HG03354 (cell line): Measurements from ENCODE around the gene NFIC.
"Not testable (repeated sequence)": the region's sequence is repeated elsewhere in the genome, so short reads cannot be mapped to it uniquely, and the experiment has no call there.

Source experiments
- ATAC-seq: cut with Tn5 transposase; IDR thresholded peaks from one replicate; pipeline ENCODE4 v1.9.1; 2021; ENCODE audit warnings: mild to moderate bottlenecking; ENCODE audit not compliant: unreplicated experiment, poor library complexity, severe bottlenecking

The NFIC gene

DNA sequence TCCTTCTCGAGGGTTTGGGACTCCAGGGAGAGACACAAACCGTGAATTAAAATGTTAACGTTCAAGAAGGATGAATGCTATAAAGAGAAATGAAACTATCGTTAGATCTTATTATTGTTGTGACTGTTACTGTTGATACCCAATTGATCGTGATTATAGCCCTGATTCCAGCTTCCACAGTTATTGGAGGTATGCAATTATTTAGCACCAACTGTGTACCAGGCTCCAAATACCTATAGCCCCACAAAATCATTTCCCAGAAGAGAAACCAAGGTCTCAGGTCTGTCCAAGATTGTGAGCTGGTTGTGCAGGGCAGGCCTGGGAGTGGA is 30.1 kb upstream of the NFIC start:
- no peak for ATAC-seq

DNA sequence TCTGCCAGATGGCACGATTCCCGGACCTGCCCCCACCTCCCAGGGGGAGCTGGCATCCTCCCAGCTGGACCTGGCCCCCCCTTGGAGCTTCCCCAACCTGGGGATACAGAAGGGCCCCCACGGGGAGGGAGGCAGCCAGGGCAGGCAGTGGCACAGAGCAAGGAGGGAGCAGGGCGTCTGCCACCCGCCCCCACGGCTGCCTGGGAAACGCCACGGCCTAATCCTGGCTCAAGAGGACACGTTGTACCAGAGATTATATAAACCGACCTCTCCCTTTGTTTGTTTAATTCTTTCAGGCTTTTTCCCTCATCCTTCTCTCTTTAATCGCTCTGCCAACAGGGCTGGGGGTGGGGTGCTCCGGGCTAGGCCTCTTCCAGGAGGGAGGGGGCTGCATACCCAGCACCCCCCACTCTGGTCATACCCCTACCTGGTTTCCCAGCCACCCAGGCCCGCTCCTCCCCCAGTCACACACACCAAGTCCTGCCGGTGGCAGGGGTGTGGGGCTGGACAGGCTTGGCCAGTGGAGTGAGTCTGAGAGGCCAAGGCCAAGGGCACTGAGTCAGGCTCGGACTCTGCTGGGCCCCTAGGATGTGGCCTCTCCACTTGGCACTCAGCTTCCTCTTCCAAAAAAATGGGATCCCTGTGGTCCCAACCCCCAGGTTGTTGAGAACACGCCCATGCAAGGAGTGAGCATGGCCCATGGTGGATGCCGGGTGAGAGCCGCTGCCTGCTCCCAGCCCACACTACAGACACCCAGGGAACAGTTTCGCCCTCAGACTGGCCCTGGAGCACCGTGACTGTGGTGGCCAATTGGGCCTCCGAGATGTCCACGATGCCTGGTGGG is 29.5 kb upstream of the NFIC start:
- ATAC-seq: no peak

DNA sequence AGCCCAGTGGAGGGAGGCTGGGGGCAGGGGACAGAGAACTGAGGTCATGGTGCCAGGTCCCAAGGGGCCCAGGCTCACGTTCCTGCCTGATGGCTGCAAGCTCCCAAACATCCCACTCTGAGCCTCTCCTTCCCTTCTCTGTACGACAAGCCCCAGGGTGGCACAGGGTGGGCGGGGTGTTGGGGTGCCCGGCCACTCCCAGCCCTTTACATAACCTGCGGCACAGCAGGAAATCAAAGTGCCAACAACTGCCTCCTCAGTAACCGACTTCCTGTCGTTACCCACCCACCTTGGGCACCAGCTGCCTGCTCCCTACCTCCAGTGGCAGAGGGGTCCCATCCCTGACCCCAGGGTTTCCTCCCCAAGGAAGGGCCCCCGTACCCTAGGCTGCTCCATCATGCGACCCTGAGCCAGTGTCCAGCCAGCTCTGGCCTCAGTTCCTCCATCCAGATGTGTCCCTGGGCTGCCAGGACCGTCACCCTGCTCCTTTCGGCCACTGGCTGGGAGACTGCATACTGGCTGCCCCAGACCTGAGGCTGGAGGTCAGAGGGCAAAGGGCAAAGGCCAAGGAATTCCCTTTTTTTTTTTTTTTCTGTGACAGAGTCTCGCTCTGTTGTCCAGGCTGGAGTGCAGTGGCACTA is 27.7 kb upstream of the NFIC start:
- ATAC-seq: no peak

DNA sequence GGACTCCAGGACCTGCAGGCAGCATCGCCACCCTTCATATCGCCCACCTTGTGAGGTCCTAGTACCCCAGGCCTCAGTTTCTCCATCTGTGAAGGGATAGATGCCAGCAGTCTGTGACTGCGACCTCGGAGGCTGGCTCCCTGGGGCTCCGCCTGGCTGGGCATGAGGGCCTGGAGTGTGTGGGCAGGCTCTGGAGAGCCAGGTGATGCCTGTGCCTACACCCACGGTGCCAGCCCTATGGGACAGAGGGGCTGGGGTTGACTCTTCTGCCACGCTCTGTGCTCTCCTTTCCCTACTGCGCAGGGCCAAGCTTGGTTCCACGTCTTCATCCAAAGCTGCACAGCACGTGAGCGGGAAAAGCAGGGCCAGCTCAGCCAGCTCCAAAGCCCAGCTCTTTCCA is 26.0 kb upstream of the NFIC start:
- no peak for ATAC-seq

DNA sequence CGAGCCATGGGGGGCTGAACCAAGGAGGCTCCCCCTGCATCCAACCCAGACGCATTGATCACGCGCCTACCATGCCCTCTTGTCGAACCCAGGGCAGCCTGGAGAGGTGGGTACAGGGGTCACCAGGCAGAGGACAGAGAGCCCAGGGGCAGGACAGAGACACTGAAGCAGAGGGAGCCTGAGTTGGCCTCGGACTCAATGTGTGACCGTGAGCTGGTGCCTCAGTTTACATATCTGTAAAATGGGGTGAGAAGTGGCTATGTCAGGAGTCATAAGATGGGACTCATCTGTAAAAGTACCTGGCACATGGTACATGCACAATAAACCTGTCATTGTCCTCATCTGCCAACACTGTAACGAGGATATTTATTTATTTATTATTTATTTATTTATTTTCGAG is 24.1 kb upstream of the NFIC start:
- ATAC-seq: no peak

DNA sequence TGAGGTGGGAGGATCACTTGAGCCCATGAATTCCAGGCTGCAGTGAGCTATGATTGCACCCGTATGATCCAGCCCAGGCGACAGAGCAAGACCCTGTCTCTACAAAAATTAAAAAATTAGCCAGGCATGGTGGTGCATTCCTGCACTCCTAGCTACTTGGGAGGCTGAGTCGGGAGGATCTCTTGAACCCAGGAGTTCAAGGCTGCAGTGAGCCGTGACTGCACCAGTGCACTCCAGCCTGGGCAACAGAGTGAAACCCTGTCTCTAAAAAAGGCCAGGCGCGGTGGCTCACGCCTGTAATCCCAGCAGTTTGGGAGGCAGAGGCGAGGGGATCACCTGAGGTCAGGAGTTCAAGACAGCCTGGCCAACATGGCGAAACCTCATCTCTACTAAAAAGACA is 23.4 kb upstream of the NFIC start:
- not testable (repeated sequence) for ATAC-seq

DNA sequence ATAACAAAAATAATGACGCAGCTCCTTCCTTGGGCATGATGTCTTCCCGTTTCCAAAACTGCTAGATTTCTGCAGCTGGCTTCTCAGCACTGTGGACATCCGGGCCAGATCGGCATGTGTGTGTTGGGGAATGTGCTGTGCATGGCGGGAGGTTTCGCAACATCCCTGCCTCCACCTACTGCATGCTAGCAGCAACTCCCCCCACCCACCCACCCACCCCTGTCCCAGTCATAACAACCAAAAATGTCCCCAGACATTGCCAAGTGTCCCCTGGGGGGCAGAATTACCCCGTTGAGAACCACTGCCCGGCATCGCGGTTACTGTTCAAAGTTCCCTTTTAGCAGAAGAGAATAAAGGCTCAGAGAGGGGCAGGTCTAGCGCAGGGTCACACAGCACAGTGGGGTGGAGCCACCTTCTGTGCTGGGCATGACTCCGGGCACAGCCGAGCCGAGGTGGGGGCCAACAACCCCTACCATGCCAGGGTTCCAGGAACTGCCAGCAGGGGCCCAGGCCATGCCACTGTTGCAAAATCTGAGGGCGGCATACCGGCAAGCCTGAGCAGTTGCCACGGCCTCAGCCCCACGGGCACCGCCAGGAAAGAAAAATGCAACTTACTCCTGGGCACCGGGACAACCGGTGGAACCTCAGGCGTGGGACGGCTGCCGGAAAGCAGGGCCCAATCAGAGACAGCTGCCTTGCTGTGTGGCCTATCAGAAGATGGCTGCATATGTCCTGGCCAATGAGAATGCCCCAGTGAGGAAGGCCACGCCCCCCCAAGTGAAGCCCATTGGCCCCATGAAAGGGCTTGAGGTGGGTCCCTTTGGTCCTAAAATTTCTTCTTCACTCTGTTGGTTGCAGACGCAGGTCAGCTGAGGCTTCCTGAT is 22.5 kb upstream of the NFIC start:
- no peak for ATAC-seq

DNA sequence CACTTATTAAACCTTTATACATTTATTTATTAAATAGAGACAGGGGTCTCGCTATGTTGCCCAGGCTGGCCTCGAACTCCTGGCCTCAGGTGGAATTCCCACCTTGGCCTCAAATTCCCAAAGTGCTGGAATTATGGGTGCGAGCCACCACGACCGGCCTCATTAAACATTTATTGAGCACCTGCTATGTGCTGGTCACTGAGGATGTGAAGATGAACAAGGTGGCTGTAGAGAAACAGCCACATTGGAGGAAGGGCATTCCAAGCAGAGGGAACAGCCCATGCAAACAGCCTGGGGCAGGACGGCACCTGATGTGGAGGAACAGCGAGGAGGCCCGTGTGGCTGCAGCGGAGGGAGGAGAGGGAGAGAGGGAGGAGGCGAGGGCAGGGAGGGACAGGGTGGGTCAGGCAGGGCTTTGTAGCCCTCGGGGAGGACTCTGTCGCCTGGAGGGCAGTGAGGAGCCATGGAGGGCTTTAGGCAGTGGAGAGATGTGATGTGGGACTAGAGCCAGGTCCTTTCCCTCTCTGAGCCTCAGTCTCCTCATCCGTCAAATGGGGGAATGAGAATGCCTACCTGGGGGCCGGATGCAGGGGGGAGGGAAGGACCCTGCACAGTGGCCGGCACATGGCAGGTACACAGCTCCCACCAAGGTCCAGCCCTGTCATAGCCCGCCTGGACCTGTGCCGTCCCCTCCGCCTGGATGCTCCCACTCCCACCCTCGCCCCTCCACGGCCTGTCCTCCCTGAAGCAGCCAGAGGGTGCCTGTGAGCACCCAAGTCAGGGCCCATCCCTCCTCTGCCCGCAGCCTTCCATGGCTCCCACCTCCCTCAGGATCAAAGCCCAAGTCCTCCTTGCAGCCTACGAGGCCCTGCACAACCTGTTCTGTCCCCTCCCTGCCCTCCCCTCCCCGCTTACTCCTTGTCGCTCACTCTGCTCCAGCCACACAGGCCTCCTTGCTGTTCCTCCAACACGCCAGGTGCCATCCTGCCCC is 21.5 kb upstream of the NFIC start:
- no peak for ATAC-seq

DNA sequence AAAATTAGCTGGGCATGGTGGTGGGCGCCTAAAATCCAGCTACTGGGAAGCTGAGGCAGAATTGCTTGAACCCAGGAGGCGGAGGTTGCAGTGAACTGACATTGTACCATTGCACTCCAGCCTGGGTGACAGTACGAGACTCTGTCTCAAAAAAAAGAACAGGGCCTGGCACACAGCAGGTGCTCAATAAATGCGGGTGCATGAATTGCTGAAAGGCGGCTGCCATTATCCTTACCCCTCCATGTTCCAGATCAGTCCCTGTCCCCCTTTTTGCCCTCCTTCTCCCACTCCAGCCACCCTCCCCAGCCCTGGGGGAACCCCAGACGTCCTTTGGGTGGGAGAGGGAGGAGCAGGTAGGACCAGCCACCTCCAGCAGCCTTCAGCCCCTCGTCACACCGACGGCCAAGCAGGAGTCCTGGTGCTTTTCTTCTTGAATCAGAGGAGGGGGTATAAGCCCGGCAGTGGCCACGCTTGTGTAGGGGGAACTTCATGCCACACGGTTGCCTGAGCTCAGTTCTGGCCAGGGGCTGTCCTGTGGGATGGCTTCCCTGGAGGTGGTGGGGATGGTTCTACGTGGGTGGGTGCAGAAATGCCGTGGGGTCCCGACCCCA is 20.4 kb upstream of the NFIC start:
- ATAC-seq: no peak

DNA sequence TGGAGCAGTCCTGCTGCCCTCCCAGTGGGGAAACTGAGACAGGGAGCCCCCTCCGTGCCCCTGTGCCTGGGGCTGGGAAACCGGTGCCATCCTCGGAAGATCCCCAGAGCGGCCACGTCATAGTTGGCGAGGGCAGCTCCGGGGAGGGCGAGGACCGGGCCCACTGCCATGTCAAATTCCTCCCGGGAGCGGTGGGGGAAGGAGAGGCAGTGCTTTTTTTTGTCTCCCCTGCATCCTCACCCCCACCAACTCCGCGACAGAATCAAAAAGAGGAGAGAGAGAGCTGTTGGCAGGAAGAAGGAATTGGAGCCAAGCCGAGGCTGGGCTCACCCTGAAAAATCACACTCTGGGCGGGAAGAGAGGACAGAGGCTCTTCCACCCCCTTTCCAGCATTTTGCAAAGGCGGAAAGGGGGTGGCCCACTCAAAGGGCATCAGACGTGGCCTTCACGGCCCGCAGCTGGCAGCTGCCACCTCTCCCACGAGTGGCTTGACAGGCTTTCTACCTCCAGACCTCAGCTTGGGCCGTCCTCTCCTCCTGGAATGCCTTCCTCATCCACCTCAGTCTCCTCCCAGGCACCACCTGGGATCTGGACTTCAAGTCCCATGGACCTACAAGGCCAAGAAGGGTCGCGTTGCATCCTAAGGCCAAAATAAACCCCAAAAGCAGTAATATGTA is 19.6 kb upstream of the NFIC start:
- no peak for ATAC-seq

DNA sequence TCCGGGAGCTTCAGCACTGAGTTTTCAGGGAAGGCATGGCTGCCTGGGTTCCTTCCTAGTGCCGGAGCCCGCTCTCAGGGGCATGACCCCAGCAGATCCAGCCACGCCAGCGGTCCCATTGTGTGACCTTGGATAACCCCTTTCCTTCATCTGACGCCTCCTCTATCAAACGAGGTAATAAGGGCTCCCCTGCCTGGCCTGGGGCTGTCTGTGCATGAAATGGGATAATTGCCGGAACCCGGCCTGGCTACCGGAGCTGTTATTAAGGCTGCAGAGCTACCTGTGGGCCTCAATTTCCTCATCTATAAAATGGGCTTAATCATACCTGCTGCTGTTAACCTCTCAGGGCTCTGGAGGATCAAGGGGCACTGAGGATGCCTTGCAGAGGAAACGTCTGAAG is 18.3 kb upstream of the NFIC start:
- no peak for ATAC-seq

DNA sequence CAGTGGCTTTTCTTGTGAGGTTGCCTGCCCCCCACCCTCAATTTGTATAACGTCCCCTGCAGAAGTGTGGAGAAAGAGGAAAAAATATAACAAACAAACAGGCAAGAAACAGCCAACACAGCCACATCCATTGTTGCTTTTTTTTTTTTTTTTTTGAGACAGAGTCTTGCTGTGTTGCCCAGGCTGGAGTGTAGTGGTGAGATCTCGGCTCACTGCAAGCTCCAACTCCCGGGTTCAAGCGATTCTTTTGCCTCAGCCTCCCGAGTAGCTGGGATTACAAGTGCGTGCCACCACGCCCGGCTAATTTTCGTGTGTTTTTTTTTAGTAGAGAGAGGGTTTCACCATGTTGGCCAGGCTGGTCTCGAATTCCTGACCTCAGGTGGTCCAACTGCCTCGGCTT is 17.9 kb upstream of the NFIC start:
- not testable (repeated sequence) for ATAC-seq

DNA sequence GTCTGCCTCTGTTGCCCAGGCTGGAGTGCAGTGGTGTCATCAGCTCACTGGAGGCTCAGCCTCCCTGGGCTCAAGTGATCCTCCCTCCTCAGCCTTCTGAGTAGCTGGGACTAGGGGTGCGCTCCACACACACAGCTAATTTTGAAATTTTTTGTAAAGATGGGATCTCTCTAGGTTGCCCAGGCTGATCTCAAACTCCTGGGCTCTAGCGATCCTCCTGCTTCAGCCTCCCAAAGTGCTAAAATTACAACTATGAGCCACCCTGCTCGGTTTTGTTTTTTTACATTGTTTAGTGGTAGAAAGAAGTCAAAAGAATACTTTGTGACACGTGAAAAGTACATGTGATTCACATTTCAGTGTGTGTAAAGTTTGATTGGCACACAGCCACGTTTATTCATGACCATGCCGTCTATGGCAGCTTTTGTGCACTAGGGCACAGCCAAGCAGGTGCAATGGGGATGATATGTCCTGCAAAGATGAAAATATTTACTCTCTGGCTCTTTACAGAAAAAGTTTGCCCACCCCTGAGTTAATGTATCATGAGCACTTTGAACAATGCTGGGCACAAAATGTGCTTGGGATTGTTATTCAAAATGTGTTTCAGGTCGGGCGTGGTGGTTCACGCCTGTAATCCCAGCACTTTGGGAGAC is 16.2 kb upstream of the NFIC start:
- no peak for ATAC-seq

DNA sequence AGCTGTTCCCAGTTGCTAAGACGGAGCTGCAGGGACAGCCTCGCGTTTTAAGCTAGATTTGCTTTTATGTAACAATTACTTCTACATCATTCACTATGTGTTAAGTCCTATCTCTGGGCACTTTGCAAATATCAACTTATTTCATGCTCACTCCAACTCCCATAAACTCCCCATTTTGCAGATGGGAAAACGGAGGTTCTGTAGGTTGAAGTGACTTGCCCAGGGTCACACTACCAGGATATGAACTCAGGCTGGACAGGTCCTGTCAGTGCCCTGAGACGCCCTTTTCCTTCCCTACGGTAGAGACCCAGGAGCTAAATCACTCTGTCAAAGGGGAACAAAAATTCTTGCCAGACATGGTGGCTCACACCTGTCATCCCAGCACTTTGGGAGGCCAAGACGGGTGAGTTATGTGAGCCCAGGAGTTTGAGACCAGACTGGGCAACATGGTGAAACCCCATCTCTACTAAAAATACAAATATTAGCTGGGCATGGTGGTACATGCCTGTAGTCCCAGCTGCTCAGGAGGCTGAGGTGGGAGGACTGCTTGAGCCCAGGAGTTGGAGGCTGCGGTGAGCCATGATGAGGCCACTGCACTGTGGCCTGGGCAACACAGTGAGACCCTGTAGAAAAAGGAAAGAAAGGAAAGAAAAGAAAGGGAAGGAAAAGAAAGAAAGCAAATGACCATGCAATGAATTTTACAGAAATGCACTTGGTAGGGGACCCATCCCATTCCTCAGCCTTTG is 14.5 kb upstream of the NFIC start:
- no peak for ATAC-seq

DNA sequence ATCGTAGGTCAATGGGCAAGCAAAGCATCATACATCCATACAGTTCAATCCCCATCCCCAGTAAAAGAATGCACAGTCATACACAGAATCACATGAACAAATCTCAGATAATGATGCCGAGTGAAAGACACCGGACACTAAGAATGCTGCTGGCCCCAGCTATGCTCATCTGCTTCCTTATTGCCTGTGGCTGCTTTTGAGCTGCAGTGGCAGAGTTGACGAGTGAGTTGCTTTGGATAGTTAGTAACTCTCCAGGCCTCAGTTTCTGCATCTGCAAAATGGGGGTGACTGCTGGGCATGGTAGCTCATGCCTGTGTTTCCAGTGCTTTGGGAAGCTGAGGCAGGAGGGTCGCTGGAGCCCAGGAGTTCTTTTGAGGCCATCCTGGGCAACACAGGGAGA is 12.9 kb upstream of the NFIC start:
- no peak for ATAC-seq

DNA sequence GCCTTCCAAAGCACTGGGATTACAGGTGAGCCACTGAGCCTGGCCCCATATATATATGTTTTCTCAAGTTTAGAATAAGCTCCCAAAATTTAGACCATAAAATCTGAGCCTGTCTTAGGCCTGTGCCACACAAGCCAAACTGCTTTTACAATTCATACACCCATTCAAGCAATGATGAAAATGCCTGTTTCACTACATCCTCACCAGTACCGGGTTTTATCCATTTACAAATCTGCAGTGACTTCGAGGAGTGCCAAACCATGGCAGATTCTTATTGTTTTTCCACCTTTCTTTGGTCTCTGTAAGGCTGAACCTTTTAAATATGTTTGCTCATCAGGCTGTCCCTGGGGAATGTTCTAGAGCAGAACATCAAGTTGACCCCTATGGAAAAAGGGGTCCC is 9.6 kb upstream of the NFIC start:
- no peak for ATAC-seq

DNA sequence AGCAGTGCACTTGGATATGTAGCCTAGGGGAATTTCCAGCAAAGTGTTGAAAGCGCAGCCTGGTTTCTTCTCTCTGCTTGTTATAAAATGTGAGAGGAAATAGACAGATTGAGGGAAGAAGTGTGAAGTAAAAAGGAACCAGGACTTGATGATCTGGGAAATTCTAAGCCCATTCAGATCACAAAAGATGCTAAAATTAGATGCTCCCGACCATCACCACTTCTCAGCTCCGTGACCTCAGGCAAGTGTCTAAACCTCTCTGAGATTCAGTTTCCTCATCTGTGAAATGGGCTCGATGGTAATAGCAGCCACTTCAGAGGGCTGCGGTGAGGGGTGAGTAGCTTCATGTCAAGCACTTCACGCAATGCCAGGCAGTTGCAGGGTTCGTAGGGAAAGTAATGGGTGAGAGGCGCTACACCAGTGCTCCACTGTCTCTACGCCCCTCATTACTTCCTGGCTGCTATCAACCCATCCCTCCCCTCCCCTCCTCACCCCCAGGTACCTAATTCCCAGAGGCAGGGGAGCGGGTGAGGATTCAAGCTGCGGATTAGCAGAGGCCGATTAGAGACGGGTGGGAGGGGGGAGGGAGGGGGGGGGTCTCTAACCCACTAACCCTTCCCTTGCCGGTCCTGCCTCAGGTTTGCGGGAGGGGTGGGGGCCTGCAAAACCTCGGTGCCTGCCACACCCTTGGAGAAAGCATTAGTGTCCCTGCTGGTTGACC is 9.0 kb upstream of the NFIC start:
- no peak for ATAC-seq
